Thyroid gland (tissue), 4 donors: ENCODE measurements around the gene SLC50A1.

Source experiments
- CTCF ChIP-seq, 6 experiments: fragments of 200-600 bp in 3 of 6; fragments of 450-650 bp in 3 of 6; sonication (generic) in 3 of 6; IDR thresholded peaks; one replicate each; pipeline ENCODE4 v1.5.1; 2016 to 2019; ENCODE audit warnings: antibody characterized with exemption in 6 of 6, mild to moderate bottlenecking in 2 of 6, inconsistent platforms in 1 of 6, moderate library complexity in 1 of 6
- POLR2A ChIP-seq, 2 donors: fragments of 450-650 bp; IDR thresholded peaks; one replicate each; pipeline ENCODE4 v1.6.1; 2017; ENCODE audit warnings: antibody characterized with exemption in 2 of 2, mild to moderate bottlenecking in 2 of 2, moderate library complexity in 1 of 2

- TF ChIP-seq CTCF (IDR thresholded peaks at IDR 0.05) (peak in 1 of 6 experiments; percentile 13), POLR2A (IDR thresholded peaks at IDR 0.05) (no peak)
Measured at GRCh38 chr1:155126556-155127104, 9.0 kb upstream of the SLC50A1 start.
